ENCODE measurements around the gene GFRA1.

The GFRA1 gene

GRCh38 chr10:116026725-116027124, 246.3 kb downstream of the GFRA1 start:
- DNase-seq (ENCODE audit: low read depth), result no peak

GRCh38 chr10:116026315-116026714, 246.7 kb downstream of the GFRA1 start:
- no peak for DNase-seq (ENCODE audit: low read depth)

- no peak for DNase-seq (ENCODE audit: low read depth)
Measured at GRCh38 chr10:116024271-116024878, 248.6 kb downstream of the GFRA1 start.

GRCh38 chr10:116017405-116017804, 255.6 kb downstream of the GFRA1 start:
- DNase-seq (ENCODE audit: low read depth), result no peak

- no peak for DNase-seq (ENCODE audit: low read depth)
Measured at GRCh38 chr10:116015583-116016333, 257.2 kb downstream of the GFRA1 start.

GRCh38 chr10:116014871-116015582, 258.0 kb downstream of the GFRA1 start:
- no peak for DNase-seq (ENCODE audit: low read depth)

- DNase-seq (ENCODE audit: low read depth), result no peak
Measured at GRCh38 chr10:116014326-116014725, 258.7 kb downstream of the GFRA1 start.

- no peak for DNase-seq (ENCODE audit: low read depth)
Measured at GRCh38 chr10:116011929-116012328, 261.1 kb downstream of the GFRA1 start.

GRCh38 chr10:116007256-116007891, 265.6 kb downstream of the GFRA1 start:
- DNase-seq (ENCODE audit: low read depth), result no peak
